Dendritic cell treated with granulocyte-macrophage colony-stimulating factor and Interleukin-4, amounts not matched to agents 40 ng/mL and 50 ng/mL, for 4 days (primary cell): Measurements from ENCODE around the gene CERKL.

Experiments
- H3K27ac Mint-ChIP-seq: one replicate; pipeline ENCODE4 v1.8.0; 2022; ENCODE audit warnings: mild to moderate bottlenecking, mixed read lengths
- H3K27me3 Mint-ChIP-seq: one replicate; pipeline ENCODE4 v1.8.0; 2022; ENCODE audit warnings: mild to moderate bottlenecking, mixed read lengths
- H3K36me3 Mint-ChIP-seq: one replicate; pipeline ENCODE4 v1.8.0; 2022; ENCODE audit warnings: low read depth, mixed read lengths
- H3K4me1 Mint-ChIP-seq: one replicate; pipeline ENCODE4 v1.8.0; 2022; ENCODE audit warnings: low read depth, mixed read lengths
- H3K4me3 Mint-ChIP-seq: one replicate; pipeline ENCODE4 v1.8.0; 2022; ENCODE audit warnings: mild to moderate bottlenecking, moderate library complexity, mixed read lengths
- H3K9me3 Mint-ChIP-seq: one replicate; pipeline ENCODE4 v1.8.0; 2022; ENCODE audit warnings: mixed read lengths
- intact Hi-C: fragments of 100-400 bp; cut with micrococcal nuclease; formaldehyde crosslinking; loops from one replicate; pipeline ENCODE4 v1.15.0; 2022

CERKL gene

GRCh38 chr2:181682026-181682789, 25.3 kb upstream of the CERKL start:
- intact Hi-C loops = no loop called here
- Mint-ChIP-seq H3K9me3 (no peaks in the 10 kb centered on the region), H3K27me3 (peaks cover 87% of the 10 kb centered on the region), H3K4me1 (peaks cover 59% of the 10 kb centered on the region), H3K27ac (no peak overlapping the region), H3K4me3 (no peak overlapping the region), H3K36me3 (no peaks in the 10 kb centered on the region)

GRCh38 chr2:181680937-181681811, 24.3 kb upstream of the CERKL start:
- H3K27me3 Mint-ChIP-seq = peaks cover 86% of the 10 kb centered on the region
- H3K4me3 Mint-ChIP-seq = peak overlapping the region; percentile 30
- H3K9me3 Mint-ChIP-seq = no peaks in the 10 kb centered on the region
- H3K27ac Mint-ChIP-seq = no peak overlapping the region
- H3K36me3 Mint-ChIP-seq = no peaks in the 10 kb centered on the region
- intact Hi-C loops = no loop called here
- peaks cover 59% of the 10 kb centered on the region for H3K4me1 Mint-ChIP-seq

GRCh38 chr2:181680055-181680936, 23.4 kb upstream of the CERKL start, which contains the start of gene NEUROD1:
TSS of gene NEUROD1 (minus strand) at chr2:181680517. CDS start at chr2:181678860, 1,657 bp downstream.
- no peak within 1 kb of the TSS for H3K27ac Mint-ChIP-seq
- peaks cover 86% of the 10 kb centered on the region for H3K27me3 Mint-ChIP-seq
- no peaks in the 10 kb centered on the region for H3K9me3 Mint-ChIP-seq
- peak within 1 kb of the TSS; percentile 30 for H3K4me3 Mint-ChIP-seq
- H3K4me1 Mint-ChIP-seq = peaks cover 59% of the 10 kb centered on the region
- H3K36me3 Mint-ChIP-seq = no peaks in the 10 kb centered on the region
- intact Hi-C loops = no loop called here

GRCh38 chr2:181679544-181679979, 22.7 kb upstream of the CERKL start:
- intact Hi-C loops = no loop called here
- Mint-ChIP-seq H3K27ac (no peak overlapping the region), H3K4me1 (peaks cover 53% of the 10 kb centered on the region), H3K27me3 (peaks cover 84% of the 10 kb centered on the region), H3K9me3 (no peaks in the 10 kb centered on the region), H3K36me3 (no peaks in the 10 kb centered on the region), H3K4me3 (no peak overlapping the region)

- no peak overlapping the region for H3K4me3 Mint-ChIP-seq
- intact Hi-C loops = no loop called here
Measured at GRCh38 chr2:181678861-181679543, 22.1 kb upstream of the CERKL start.

GRCh38 chr2:181677912-181678586, 21.1 kb upstream of the CERKL start:
- no peak overlapping the region for H3K4me3 Mint-ChIP-seq
- H3K27me3 Mint-ChIP-seq = peaks cover 72% of the 10 kb centered on the region
- no peaks in the 10 kb centered on the region for H3K36me3 Mint-ChIP-seq
- no peak overlapping the region for H3K27ac Mint-ChIP-seq
- no peaks in the 10 kb centered on the region for H3K9me3 Mint-ChIP-seq
- H3K4me1 Mint-ChIP-seq = peaks cover 46% of the 10 kb centered on the region
- intact Hi-C loops = no loop called here

More at GRCh38 chr2:181678861-181679543, 22.1 kb upstream of the CERKL start:
- peaks cover 80% of the 10 kb centered on the region for H3K27me3 Mint-ChIP-seq
- no peak overlapping the region for H3K27ac Mint-ChIP-seq
- no peaks in the 10 kb centered on the region for H3K36me3 Mint-ChIP-seq
- H3K4me1 Mint-ChIP-seq = peaks cover 52% of the 10 kb centered on the region
- H3K9me3 Mint-ChIP-seq = no peaks in the 10 kb centered on the region

GRCh38 chr2:181675254-181675653, 18.3 kb upstream of the CERKL start:
- Mint-ChIP-seq H3K9me3 (no peaks in the 10 kb centered on the region), H3K27me3 (peaks cover 52% of the 10 kb centered on the region), H3K4me3 (no peak overlapping the region), H3K36me3 (no peaks in the 10 kb centered on the region), H3K4me1 (peaks cover 18% of the 10 kb centered on the region), H3K27ac (no peak overlapping the region)
- intact Hi-C loops = no loop called here

GRCh38 chr2:181674461-181674860, 17.6 kb upstream of the CERKL start:
- Mint-ChIP-seq H3K4me3 (no peak overlapping the region), H3K4me1 (peaks cover 15% of the 10 kb centered on the region), H3K36me3 (no peaks in the 10 kb centered on the region), H3K9me3 (no peaks in the 10 kb centered on the region), H3K27me3 (peaks cover 46% of the 10 kb centered on the region), H3K27ac (no peak overlapping the region)
- intact Hi-C loops = no loop called here

GRCh38 chr2:181673173-181673572, 16.3 kb upstream of the CERKL start:
- no peak overlapping the region for H3K4me3 Mint-ChIP-seq
- no peaks in the 10 kb centered on the region for H3K36me3 Mint-ChIP-seq
- no peaks in the 10 kb centered on the region for H3K9me3 Mint-ChIP-seq
- peaks cover 5% of the 10 kb centered on the region for H3K4me1 Mint-ChIP-seq
- intact Hi-C loops = no loop called here
- no peak overlapping the region for H3K27ac Mint-ChIP-seq
- peaks cover 39% of the 10 kb centered on the region for H3K27me3 Mint-ChIP-seq

- no peak overlapping the region for H3K4me3 Mint-ChIP-seq
- no peak overlapping the region for H3K27ac Mint-ChIP-seq
- no peaks in the 10 kb centered on the region for H3K36me3 Mint-ChIP-seq
- H3K9me3 Mint-ChIP-seq = no peaks in the 10 kb centered on the region
- peaks cover 34% of the 10 kb centered on the region for H3K27me3 Mint-ChIP-seq
- no peaks in the 10 kb centered on the region for H3K4me1 Mint-ChIP-seq
- intact Hi-C loops = no loop called here
Measured at GRCh38 chr2:181672255-181673008, 15.5 kb upstream of the CERKL start.

- Mint-ChIP-seq H3K4me3 (no peak overlapping the region), H3K27ac (no peak overlapping the region), H3K27me3 (peaks cover 29% of the 10 kb centered on the region), H3K36me3 (no peaks in the 10 kb centered on the region), H3K4me1 (no peaks in the 10 kb centered on the region), H3K9me3 (peaks cover 11% of the 10 kb centered on the region)
- intact Hi-C loops = no loop called here
Measured at GRCh38 chr2:181670632-181671031, 13.7 kb upstream of the CERKL start.

GRCh38 chr2:181667234-181667633, 10.3 kb upstream of the CERKL start:
- no peak overlapping the region for H3K27ac Mint-ChIP-seq
- peaks cover 17% of the 10 kb centered on the region for H3K27me3 Mint-ChIP-seq
- no peak overlapping the region for H3K4me3 Mint-ChIP-seq
- peaks cover 14% of the 10 kb centered on the region for H3K9me3 Mint-ChIP-seq
- no peaks in the 10 kb centered on the region for H3K4me1 Mint-ChIP-seq
- intact Hi-C loops = no loop called here
- no peaks in the 10 kb centered on the region for H3K36me3 Mint-ChIP-seq
